Central memory CD4-positive, alpha-beta T cell (primary cell): ENCODE data around the gene AKAP13.
"Not testable (repeated sequence)": the region's sequence is repeated elsewhere in the genome, so short reads cannot be mapped to it uniquely, and the experiment has no call there.

Source experiments
- DNase-seq: peaks from one replicate; pipeline ENCODE4 v3.0.0; 2022

AKAP13 gene

DNA sequence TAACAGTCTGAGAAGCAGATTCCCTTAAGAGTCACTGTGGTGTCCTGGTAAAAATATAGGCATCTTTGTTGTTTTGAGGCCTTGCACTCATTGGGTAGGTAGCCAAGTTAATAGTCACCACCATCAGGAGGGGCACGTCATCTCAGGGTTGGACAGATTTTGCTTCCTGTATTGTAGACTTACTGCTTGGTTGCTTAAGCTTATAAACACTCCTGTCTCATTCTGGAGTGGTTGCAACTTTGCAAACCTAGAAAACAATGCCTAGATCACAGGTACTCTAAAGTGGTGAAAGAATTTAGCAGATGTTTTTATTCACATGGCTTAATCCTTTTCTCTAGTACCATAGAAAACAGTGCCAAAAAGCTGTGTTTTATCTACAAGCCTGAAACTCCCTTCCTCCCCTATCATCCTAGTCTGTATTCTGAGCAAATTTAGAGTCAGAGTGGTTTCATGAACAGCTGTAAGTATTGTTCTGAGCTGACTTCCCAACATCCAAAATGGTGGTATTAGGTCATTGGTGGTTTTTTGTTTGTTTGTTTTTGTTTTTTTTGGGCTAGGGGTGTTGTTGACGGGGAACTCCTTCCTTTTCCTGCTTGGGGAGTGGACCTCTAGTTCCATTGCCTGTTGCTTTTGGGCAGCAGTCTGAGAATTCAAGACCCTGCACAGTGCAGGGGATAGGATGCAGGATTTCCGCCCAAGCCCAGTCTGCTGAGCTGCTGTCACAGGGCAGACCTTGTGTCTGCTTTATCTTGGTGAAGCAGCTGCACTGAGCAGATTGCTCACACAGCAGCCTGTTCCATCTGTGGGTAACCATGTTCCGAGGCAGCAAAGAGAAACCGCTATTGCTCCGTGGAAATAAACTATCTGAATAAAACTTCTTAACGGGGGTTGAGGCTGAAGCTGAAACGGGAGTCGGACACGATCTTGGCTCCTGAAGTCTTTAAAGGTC, 202.0 kb downstream of the AKAP13 start:
- DNase-seq = peak; percentile 71

DNA sequence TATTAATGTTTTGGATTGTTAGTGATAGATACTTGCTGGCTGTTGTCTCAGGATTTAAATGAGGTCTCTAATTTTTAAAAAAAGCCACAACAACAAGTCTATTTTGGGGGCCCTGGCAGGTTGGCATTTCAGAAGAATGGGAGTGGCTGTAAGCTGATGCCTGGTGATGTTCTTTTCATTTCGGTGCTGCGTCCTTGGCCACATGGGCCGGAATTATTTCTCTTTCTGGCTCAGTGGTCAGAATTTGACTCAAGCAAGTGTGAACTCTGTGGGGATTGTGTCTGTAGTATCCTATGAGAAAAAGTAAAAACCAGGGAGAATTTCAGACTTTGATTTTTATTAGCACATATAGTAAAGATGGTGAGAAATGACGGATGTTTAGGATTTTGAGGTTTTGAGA, 203.0 kb downstream of the AKAP13 start:
- no peak for DNase-seq

DNA sequence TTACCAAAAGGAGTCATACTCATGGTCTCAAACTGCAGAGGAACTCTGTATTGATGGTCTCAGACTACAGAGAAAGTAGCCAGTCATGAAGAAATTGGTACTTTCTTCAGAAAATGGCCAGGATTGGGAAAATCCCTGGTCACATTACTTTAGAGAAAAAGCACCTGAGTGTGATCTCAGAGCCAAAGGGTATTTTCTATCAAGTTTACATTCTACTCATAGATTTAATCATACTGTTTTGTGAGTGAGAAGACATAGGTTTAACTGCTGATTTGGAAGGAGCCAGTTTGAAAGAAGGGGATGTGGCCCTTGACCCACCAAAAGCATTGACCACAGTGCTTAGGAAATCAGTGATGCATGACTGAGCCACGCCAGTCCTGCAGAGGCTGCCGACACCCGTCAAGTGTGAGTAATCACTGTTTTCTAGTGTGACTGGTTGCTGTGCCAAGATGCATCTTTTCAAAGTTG, 203.6 kb downstream of the AKAP13 start:
- no peak for DNase-seq

DNA sequence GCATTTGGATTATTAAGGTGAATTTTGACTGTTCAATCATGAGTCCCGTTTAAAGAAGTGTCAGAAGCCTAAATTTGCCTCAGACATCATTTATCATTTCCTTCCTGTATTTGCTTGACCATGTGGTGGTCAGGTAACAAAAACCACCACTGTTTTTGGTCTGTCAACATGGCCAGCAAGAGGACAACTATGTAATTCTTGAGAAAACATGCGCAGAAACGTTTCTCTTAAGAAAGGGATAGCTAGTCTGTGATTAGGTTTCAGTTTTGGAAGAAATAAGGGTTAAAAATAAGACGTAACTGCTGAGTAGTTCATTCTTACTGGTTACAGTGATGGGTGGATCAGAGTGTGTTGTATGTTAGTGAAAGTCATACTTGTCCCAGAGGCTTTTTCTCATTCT, 204.5 kb downstream of the AKAP13 start:
- DNase-seq = peak; percentile 15

DNA sequence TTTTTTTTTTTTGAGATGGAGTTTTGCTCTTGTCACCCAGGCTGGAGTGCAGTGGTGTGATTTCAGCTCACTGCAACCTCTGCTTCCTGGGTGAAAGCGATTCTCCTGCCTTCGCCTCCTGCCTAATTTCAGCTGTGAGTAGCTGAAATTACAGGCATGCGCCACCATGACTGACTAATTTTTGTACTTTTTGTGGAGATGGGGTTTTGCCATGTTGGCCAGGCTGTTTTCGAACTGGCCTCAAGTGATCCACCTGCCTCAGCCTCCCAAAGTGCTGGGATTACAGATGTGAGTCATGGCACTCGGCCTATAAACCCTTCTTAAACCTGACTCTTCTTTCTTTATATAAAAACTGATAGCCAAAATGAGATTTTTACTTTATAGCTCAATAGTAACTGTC, 205.8 kb downstream of the AKAP13 start:
- not testable (repeated sequence) for DNase-seq

DNA sequence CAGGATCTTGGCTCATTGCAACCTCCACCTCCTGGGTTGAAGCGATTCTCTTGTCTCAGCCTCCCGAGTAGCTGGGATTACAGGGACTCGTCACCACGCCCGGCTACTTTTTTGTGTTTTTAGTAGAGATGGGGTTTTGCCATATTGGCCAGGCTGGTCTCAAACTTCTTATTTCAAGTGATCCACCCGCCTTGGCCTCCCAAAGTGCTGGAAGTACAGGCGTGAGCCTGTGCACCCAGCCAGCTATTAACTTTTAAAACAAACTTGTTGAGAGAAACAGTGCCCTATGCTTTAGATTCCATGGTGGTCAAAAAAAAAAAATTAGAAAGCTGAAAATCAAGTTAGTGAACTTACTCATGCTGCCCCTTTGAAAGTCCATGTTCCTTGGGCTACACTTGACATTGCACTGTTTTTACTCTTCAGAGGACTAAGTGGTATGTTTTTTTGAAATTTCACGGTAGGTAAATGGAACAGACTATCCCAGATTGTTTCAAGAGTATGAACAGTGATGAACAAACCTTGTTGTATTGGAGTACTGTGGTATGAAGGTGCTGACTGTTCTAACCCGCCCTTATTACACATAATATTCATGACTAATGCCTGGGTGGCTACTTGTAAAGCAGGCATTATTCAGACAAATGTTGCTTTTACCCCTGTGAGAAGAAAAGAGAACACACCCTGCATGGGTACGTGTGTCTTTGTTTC, 207.5 kb downstream of the AKAP13 start:
- no peak for DNase-seq

DNA sequence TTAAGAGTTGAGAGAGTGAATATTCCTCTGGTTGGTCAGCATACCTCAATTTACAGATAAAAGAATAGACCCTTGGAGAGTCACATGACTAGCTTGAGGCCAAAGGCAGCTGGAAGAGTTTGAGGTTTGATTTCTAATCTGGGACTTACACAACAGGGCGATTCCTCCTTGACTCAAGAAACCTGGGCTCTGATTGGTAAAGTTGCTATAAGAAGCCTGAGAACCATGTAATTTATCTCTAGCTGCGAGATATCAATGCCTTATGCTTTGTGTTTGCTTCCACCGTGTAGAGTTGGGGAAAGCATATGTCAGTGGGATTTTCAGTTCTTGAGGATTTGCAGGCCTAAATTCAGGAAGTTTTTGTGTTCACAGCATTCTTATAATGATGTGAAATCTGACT, 208.3 kb downstream of the AKAP13 start:
- no peak for DNase-seq

DNA sequence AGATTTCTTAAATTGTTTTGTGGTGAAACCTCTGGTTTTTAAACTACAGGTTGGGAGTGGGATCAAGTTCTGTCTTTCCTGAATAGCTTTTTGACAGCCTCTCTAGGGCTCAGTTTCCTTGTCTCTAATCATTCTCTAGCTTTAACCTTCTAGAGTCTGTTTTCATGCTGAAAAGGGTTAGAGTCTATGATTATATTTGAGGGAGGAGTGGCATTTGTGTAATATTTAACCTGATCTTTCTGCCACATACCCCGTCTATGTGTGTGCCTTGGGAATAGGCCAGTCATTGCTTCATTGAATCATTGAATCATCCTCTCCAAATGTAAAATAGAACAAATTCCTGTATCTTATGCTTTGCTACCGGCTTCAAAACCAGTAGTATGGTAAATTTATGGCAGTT, 209.4 kb downstream of the AKAP13 start:
- no peak for DNase-seq

DNA sequence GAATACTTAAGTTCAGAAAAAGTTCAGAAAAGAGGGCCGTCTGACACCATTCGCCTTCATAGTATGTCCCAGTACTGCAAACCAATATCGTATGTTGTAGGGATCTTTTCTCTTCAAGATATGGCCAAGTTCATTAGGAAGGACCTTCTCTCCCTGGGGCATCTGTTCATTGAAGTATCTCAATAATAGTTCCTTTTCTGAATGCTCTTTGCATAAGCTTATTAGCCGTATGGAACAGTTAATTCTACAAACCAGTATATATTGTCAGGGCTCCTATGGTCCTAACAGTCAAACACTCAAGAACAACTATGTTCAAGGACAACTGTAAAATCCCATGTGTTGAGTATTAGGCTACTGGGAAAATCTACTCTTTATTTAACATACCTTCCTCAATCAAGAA, 211.2 kb downstream of the AKAP13 start:
- DNase-seq = no peak

DNA sequence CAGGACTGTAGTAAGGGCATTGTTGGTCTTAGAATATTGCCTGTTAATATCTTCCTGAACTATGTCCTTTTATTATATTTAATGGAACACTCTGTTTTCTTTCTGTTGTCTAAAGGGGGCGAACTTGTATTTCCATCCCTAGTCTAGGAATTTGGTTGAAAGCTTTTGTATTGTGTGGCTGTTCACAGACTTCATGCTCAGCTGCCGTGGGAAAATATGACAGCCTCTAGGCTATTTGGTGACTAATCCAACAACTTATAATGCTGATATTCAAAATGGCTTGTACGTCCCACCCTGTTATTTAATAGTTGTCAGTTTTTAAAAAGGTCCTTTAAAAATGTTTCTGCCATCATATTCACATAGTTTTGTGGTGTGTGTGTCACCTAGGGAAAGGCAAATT, 211.7 kb downstream of the AKAP13 start:
- no peak for DNase-seq

DNA sequence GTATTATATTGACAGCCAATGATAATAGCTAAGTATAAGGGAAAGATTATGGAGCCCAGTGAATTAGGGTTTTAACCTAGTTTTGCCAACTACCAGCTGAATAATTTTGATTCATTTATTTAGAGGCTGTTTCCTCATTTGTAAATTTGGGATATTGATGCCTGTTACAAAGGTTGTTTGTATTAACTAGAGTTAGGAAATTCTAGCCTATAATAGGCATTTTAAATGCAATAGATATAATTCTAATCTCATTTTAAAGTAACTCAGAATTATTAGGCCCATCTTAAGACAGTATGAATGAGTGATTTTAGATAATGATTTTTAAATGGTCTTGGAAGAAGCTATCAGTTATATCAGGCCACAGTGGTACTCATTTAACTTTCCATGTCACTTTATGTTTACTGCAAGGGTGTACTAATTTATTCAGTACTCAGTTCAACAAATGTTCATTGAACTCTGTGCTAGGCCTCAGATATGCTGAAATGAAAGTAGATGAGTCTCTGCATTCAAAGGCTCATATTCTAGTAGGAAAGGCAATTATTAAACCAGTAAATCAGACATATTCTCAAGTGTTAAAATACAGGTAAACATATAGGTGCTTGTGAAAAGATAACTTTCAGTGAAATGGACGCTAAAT, 213.5 kb downstream of the AKAP13 start:
- no peak for DNase-seq

DNA sequence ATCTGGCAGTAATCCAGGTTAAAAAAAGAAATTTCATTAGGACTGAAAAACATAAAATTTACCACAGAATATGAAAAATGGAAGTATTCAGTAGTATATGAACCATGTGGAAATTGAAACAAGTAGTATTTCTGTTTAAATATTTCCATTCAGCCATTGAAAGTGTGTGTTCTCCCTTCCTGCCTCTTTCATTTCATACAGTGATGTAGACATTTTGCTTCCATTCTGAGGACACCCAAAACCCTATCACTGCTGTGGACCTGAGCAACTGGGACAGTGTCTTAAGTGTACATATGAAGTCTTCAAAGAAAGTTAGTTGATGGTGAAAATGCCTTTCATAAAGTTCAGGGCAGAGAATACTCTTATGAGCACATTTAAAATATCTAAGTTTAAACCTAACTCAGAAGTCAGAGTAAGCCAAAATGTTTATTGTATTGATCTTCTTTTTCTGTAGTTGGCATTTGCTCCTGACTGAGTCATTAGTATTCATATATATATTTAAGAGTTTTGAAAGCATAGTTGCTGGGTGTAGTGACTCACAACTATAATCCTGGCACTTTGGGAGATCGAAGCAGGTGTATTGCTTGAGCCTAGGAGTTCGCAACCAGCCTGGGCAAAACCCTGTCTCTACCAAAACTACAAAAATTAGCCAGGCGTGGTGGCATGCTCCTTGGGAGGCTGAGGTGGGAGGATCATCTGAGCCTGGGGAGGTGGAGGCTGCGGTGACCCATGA, 215.6 kb downstream of the AKAP13 start:
- DNase-seq = no peak

DNA sequence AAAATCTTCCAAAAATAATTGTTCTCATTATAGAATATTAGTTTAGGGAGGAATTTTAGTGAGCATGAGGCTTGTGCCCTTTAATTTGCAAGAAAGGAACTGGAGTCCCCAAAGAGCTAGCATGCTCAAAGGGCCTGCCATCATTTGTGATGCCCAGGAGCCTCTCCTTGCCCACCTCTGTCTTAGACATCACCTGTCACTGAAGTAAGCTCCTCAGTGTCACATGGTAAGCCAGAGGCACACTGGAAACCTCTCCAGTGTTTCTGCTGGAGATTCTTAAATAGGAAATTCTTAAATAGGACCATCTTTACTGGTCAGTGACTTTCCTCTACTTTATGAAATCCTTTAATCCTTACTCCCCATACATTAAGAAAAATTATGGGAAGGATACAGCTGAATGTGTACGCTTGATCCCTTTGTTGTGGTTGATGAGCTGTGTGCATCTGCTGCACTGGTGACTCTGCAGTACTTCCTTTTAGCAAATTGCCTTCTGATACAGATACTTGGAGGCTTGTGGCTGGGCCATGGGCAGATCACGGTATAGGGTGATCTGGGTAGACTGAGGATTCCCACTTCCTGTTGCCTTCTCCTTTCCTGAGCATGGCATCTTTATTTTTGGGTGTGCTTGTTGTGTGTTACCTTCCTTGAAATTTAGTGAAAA, 216.9 kb downstream of the AKAP13 start:
- peak; percentile 33 for DNase-seq

DNA sequence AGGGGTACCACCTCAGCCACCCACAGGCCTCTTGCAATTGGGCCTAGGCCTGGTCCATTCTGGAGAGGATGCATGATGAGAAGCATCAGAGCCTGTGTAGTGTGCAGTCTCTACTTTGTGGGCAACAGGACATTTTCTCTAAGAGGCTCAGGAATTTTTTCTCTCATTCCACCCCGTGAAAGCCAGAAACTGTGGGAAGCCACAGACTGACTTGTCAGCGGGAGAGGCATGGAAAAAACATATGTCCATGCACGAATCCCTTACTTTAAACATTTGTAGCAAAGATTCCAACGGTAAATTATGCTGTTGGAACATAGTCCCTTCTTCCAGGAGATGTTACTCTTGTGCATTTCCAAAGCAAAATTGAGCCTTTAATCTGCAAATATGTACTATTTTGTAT, 217.8 kb downstream of the AKAP13 start:
- DNase-seq = no peak

DNA sequence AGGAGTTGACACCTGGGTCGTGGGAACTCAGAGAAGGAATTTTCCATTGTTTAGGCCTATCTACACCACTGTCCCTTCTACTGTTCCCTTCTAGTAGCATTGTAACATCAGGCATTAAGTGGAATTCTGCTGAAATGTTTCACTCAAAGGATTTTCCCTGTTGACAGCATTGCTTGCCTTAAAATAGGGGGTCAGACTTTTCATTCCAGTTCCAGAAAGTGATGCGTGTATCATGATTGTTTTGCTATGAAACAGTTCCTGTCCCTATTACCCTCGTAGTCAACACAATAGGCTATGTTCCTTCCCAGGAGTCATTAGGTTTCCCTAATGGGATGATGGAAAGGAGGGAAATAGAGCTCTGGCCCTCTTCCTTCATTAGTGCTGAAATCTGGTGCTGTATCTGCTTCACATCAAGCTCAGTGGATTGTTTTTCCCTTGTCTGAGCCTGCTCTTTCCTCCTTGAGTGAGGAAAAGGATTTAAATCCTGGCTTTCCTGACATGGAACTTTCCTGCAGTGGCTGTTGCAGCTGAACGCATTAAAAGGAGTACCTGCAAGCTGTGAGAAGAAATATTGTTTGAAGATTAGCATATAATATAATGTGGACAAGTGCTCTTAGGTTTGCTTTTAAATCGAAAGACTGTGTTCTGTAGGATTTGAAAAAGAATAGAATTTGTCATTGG, 218.5 kb downstream of the AKAP13 start:
- DNase-seq = no peak

DNA sequence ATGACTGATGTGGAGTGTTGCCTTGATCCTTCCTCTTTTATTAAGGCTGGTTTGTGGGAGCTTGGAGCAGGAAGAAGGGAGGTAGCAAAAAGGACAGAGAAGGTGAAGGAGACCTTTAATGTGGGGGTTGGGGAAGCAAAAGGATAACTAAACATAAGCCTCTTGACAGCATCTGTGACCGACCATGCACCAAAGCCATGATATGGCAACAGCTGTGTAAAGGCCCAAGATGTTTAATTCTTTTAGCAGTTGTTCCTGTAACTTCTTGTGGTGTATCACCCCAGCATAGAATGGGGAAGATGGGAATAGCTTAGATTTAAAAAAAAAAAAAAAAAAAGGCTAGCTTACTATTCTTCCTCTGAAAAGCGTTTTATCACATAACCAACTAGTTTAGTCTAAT, 219.6 kb downstream of the AKAP13 start:
- no peak for DNase-seq

DNA sequence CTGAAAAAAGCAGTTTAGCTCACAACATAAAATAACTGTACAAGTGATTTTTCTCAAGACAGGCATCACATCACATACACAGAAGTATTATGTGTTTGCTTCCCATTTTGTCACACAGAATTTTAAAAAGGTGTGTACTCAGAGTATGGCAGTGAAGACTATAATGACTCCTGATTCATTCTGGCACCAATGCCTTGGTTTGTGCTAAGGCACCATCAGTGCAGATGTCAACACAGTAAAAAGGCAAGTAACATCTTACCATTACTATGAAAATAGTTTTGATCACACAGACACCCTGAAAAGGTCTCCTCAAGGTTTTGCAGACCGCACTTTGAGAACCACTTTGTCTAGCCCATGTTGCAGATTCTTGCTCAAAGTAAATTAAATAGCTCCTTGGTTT, 222.8 kb downstream of the AKAP13 start:
- DNase-seq = no peak

DNA sequence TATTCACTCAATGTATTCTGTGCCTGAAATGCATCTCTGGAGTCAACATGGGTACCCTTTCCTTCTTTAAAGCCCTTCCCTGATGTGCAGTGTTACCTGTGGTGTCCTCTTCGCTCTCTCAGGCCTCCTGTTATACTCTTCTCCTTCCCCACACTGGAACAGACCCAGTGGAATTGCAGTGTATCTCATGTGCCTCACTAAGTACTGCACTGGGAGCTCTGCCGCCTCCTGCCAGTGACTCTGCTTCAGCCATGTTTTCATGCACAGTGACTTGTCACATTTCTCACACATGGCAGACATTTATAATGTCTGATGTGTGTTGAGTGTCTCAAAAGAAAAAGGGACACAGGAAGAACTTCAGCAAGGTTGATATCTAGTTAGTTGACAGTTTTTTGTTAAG, 223.3 kb downstream of the AKAP13 start:
- DNase-seq = no peak

DNA sequence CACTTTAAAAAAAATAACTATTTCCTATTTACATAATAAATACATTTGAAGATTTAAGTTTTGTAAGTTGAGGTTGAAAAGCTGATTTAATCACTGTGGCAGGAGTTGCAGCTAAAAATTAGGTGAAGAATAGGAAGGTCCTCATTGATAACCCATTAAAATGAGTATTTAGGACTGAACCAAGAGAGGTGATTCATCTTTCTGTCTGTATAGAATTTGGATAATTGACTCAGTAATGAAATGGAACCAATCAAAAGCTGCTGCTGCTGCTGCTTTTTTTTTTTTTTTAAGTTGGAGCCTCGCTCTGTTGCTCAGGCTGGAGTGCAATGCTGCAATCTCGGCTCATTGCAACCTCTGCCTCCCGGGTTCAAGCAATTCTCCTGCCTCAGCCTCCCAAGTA, 223.8 kb downstream of the AKAP13 start:
- no peak for DNase-seq

DNA sequence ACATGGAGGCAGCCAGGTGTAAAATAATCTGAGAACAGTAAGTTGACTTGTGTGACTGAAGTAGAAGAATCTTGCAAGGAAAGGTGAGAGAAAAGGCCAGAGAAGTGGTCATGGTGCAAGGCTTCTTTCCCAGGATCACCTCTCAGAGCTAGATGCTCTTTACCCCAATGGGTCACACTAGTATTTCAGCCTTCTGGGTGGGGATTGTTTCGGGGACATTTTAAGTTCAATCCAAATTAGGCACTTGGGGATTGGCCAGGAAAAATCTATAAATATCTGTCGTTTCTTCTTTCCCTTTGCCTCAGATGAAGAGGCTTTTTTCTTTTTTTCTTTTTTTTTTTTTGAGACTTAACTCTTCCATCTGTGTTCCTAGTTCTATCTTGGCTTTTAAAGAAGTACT, 226.3 kb downstream of the AKAP13 start:
- DNase-seq = no peak

DNA sequence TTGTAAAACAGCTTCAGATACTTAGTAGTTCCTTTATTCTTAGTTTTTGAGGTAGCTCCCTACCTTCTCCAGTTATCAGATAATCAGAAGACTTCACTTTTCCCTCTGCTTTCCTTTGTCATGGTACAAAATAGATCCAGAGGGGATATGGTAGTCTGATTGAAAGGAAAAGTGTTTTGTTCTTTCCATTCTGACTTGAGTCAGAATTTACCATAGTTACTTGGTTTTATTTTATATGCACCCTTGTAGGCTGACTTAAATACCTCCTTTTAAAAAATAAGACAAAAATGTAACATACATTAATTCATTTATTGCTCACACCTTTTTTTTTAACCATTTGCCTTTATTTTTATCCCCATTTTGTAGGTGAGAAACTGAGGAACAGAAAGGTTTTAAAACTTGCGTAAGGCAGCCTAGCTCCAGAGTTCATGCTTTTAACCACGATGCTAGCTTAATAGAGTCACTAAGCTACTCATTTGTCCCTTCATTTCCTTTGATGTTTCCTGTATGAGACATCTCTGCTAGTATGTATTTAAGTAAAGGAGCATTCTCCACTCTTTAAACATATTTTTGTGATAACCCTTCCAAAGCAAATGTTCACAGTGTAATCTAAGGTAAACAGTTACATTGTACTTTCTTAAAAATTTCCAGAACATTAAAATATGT, 226.9 kb downstream of the AKAP13 start:
- no peak for DNase-seq
